ENCODE data around the gene TP53.
"Not testable (repeated sequence)": the region's sequence is repeated elsewhere in the genome, so short reads cannot be mapped to it uniquely, and the experiment has no call there.

DNA sequence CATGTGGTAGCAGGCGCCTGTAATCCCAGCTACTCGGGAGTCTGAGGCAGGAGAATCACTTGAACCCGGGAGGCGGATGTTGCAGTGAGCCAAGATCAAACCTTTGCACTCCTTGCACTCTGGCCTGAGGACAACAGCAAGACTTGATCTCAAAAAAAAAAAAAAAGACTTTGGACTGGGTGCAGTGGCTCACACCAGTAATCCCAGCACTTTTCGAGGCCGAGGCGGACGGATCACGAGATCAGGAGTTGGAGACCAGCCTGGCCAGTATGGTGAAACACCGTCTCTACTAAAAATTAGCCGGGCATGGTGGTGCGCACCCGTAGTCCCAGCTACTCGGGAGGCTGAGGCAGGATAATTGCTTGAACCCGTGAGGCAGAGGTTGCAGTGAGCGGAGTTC, 61.5 kb downstream of the TP53 start:
- not testable (repeated sequence) for TF ChIP-seq POLR2A (IDR thresholded peaks at IDR 0.05; ENCODE audit: low read length); GATA1 (IDR thresholded peaks at IDR 0.05; ENCODE audit: low read depth, low read length)
